Raji (cell line): ENCODE results near the gene DYNC1I1.

Experiments
- POLR2A ChIP-seq: IDR thresholded peaks from 2 replicates; pipeline ENCODE4 v1.6.1; 2011; ENCODE audit warnings: low read depth, low read length, control low read depth; ENCODE audit not compliant: insufficient read depth

The DYNC1I1 gene

DNA sequence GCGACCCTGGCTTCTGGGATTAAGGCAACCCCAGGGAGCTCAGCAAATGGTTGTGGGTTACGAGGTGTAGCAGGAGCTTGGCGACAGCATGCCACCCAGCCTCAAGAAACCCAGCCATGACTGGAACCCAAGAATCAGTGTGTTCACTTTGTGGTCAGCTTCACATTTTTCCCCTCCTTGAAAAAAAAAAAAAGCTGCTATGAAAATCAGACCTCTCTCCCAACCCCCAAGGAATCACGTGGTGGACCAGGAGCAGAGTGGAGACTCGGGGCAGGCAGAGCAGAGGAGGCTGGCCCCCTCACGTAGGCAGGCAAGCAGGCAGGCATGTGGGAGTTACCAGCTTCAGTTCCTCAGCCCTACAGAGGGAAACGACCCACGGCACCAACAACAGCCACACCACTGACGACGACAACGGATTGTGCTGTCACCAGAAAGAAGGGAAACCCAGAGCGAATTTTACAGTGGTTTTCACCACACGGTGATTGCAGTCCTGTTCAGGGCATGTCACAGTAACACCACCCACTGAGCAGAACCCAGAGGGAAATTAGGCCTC, 346.2 kb downstream of the DYNC1I1 start:
- TF ChIP-seq POLR2A: no peak

DNA sequence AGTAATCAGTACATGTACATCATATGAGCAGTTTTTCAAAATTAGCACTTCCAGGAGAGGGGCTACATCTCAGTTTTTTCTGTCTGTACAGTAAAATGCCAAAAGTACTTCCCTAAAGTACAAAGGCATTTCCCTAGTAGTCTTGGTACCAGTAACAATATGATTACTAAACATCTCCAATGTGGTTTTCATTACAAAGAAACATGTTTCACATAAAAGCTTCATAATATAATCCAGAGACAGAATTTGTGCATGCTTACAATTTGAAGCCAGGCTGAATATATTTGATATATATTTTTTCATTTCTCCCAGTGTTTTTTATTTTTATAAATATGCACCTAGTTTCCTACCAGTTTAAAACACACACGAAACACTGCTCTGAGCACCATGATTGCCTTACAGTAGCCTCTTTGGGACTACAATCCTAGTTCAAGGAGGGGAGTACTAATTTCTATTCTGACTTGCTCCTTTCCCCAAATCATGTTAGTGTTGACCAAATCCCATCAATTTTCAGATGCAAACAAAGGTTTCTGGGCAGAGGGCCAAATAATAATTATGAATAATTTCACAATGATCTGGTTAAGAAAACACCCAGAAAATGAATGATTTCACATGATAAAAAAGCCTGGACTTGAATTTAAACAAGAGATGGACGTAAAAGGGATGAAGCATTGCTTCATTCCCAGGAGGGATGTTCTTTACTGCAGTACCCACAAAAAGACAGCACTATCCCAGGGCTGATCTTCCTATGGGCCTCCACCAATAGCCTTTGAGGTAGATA, 348.3 kb downstream of the DYNC1I1 start:
- TF ChIP-seq POLR2A: no peak

DNA sequence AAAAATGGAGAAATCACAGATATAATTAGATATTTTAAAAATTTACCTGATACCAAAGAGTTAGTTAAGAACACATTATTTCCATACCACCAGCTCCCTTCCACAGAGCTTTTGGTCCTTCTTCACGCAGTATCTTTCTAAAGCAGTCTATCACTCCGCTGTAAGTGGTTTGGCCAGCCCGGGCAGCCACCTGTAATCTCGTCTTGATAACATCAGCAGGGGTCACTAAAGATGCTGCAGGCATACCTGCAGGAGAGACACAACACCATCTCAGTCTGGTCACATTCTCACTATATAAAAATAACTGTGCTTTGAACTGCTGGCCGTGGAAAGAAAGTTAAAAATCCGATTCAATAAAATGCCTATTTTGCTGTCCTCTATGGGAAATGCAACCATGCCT, 349.4 kb downstream of the DYNC1I1 start:
- TF ChIP-seq POLR2A: no peak

DNA sequence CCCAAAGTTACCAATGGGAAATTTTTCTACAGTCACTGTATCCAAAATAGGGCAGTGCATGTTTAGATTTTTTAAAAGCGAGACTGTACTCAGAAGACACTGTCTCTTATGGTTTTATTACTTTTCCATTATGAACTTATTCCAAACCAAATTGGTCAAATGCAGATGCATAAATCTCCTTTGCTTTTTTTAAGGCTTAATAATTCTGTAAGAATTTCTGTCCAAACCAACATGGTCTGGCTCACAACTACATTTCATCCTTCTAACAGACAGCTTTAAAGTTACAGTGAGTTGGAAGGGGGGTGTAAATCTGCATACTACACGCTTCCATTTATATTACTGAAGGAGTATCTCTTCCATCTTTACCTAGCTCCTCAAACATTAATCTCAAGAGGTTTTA, 350.4 kb downstream of the DYNC1I1 start:
- no peak for TF ChIP-seq POLR2A

DNA sequence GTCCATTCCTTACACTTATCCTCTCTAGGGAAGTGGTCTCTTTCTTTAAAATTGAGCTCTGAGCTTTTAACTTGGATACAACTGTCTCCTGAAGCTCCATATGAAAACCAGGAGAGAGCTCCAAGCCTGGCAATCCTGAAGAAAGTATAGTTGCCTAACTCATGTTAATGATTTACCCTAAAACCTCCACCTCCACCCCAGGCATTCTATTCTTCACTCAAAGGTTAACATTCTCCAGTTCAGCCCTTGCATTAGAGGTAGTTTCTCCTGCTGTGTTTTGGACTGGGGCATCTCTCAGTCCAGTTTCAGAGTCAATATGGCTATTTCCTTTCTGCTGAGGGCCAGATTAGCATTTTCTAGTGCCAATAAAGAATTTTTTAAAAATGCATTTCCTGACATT, 354.0 kb downstream of the DYNC1I1 start:
- no peak for TF ChIP-seq POLR2A

DNA sequence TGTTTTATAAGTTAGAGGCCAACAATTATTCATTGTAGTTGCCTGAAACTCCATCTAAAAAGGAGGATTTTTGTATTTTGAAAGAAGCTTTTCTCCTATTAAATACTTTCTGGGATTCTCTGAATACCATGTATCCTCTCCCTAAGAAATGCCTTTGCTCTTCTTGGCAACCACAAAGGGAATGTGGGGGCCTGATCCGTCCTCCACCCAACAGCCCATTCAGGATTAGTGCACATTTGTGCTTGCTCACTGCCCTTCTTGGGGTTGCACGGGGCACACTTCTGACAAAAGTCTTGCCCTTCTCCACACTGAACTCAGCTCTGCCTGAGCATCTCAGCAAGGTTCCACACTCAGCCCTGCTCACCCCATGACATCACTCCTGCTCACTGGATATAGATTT, 355.4 kb downstream of the DYNC1I1 start:
- no peak for TF ChIP-seq POLR2A

DNA sequence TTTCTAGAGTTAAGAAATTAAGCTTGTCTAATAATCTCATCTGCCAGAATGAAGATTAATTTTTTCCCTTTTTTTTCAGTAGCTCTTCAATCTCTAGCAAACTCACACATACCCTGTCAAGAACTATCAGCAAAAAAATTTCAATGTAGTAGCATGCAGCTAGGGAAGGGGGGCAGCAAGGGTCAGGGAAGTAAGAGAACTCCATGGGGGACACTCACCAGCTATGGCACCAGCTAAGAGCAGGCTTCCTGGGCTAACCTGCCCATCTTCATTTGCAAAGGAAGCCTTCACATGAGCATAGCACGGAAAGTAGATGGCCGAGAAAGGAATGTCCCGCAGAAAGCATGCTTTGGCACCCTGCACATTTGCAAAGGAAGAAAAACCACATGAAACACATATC, 359.2 kb downstream of the DYNC1I1 start:
- TF ChIP-seq POLR2A: no peak

DNA sequence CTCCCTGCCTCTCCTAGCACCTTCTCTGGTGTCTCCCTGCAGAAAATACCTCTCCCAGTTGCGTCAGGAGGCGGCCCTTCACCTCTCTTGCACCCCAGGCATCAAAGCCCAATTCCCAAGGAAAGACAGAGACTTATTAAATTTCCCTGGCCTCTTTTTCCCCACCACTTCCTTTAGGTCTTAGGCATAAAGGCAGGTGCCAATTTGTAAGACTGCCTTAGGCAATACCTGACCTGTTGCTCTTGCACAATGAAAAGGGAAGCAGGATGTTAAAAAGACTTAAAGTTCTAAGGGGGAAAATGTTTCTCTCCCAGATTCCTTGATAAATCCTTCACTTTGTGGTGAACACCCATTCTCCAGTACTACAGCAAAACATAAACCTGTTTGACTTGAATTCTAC, 362.9 kb downstream of the DYNC1I1 start:
- TF ChIP-seq POLR2A: no peak

DNA sequence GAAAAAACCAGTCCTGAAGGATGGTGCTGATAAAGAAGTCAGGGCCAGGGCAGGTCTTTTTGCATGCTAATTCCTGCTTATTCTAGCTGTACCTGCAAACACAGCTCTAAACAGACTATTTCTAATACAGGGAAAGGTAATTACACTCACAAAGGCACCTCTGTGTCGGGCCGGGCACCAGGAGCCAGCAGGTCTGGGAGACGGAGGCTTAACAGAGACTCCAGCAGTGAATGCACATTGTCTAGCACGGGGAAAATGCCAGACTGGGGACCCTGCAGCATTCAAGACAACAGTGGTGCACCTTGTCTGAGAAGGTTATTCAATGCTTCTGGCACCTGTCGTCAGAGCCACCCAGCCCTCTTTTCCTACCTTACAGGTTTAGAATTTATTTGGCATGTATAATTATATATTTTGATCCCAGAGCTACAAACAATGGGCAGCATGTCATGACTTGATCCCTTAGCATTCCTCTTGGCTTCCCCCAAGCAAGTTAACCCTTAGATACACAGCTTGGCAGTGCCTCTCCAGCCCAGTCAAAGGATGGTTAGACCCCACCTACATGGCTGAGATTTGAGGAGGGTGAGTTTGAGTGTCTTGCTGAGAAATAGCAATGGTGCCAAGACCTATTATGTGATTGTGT, 364.4 kb downstream of the DYNC1I1 start:
- no peak for TF ChIP-seq POLR2A

DNA sequence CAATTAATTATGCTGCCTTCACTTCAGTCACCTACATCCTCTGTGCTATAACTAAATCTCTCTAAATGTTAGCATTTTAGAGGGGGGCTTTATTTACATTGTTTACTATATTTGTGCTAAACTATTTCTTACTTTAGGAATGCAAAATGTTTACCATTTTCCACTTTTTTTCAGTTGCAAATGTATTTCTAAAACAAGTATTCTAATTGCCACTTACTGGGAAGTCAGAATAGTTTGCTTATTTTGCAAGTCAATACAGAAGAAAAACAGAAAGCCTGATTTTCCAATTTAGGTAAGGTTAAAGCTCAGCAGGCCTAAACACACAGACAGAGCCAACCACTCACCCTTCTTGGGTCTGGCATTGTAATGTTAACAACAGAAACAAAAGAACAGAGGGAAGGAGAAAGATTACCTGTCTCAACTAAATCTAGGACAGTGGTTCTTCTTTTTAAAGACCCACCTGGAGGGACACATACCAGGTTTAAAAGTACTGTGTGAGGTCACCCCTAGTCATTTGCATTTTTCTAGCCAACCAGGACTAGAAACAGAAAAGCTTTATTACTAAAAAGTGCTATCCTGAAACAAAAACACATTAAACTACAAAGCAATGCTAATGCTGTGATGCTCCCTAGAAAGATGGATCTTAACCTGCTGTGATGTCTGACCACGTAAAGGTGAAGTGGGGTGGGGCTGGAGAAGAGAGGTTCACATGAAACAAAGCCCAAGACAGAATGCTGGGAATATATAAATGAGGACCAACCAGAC, 371.3 kb downstream of the DYNC1I1 start:
- no peak for TF ChIP-seq POLR2A

DNA sequence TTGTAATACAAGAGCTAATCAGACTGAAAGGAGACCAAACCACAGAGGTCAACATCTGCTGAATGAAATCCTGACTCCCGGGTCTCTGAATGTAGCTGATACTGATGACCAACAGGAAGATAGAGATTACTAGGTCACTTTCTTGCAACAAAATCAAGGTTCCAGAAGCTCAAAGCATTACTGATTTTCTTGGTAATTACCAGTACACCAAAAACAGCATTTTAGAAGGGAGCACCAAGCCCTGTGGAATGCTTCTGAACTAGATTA, 371.8 kb downstream of the DYNC1I1 start:
- TF ChIP-seq POLR2A: no peak
